B cell (primary cell): ENCODE data around the gene CFAP251. TPM values are rescaled to one million over a fixed set of nuclear protein-coding genes. Genes with fewer than 3 reads are reported as not detected.

Source experiments
- ATAC-seq: fragments of 200-7000 bp; cut with Tn5 transposase; one replicate; pipeline ENCODE4 v1.10.0; 2021; ENCODE audit warnings: low read depth, mild to moderate bottlenecking, moderate number of reproducible peaks, moderate library complexity
- CTCF ChIA-PET: fragments of 350-600 bp; sonication (Branson Sonifier 250); formaldehyde crosslinking; loops from one replicate; lab custom pipeline; 2021; ENCODE audit warnings: antibody characterized with exemption, inconsistent platforms; lab: Charles Lee
- POLR2A ChIA-PET: fragments of 350-600 bp; sonication (Branson Sonifier 250); formaldehyde crosslinking; loops from one replicate; lab custom pipeline; 2021; ENCODE audit warnings: antibody characterized with exemption; lab: Charles Lee
- DNase-seq: peaks from one replicate; pipeline ENCODE4 v3.0.0; 2013
- H2AFZ ChIP-seq: 2 replicates; pipeline ENCODE4 v1.6.1; 2012; ENCODE audit warnings: mild to moderate bottlenecking, low read depth, low read length; ENCODE audit not compliant: insufficient read depth, poor library complexity, severe bottlenecking
- H3K27ac ChIP-seq, 2 donors: 1 replicate in 1 of 2; 2 replicates in 1 of 2; pipeline ENCODE4 v1.5.1; 2012 to 2013; ENCODE audit warnings: low read length in 2 of 2, mild to moderate bottlenecking in 2 of 2, moderate library complexity in 1 of 2
- H3K27me3 ChIP-seq, 4 experiments: fragments of 200-600 bp in 1 of 4; sonication (generic) in 1 of 4; replicated peaks in 1 of 4; 1 replicate in 2 of 4; 2 replicates in 2 of 4; pipeline versions ENCODE4 v1.6.1 to v1.7.0; 2013 to 2016; ENCODE audit warnings: low read length in 3 of 4, mild to moderate bottlenecking in 2 of 4, mixed read lengths in 1 of 4, moderate library complexity in 1 of 4; ENCODE audit not compliant: insufficient read depth in 4 of 4, control insufficient read depth in 3 of 4; ENCODE audit errors: control extremely low read depth in 1 of 4
- H3K36me3 ChIP-seq, 2 experiments: replicated peaks in 1 of 2; 1 replicate in 1 of 2; 2 replicates in 1 of 2; pipeline versions ENCODE4 v1.6.1 to v1.7.1; 2013; ENCODE audit warnings: low read length in 1 of 2; ENCODE audit not compliant: insufficient read depth in 2 of 2, control insufficient read depth in 1 of 2; ENCODE audit errors: control extremely low read depth in 1 of 2, extremely low read depth in 1 of 2
- H3K4me1 ChIP-seq, 2 donors: fragments of 200-600 bp in 1 of 2; sonication (generic) in 1 of 2; 1 replicate in 1 of 2; 2 replicates in 1 of 2; pipeline versions ENCODE4 v1.5.1 to v1.6.1; 2013 to 2017; ENCODE audit warnings: low read length in 2 of 2; ENCODE audit not compliant: control insufficient read depth in 2 of 2, insufficient read depth in 2 of 2
- H3K4me2 ChIP-seq: replicated peaks from 2 replicates; pipeline ENCODE3; 2012; ENCODE audit warnings: mild to moderate bottlenecking, low read depth, low read length; ENCODE audit not compliant: poor library complexity, severe bottlenecking
- H3K4me3 ChIP-seq, 5 experiments: fragments of 200-600 bp in 1 of 5; sonication (generic) in 1 of 5; 1 replicate in 3 of 5; 2 replicates in 2 of 5; pipeline versions ENCODE4 v1.5.1 to v1.7.0; 2011 to 2016; ENCODE audit warnings: low read length in 4 of 5, mild to moderate bottlenecking in 4 of 5, low read depth in 2 of 5, control low read depth in 1 of 5, moderate library complexity in 1 of 5; ENCODE audit not compliant: insufficient read depth in 1 of 5; ENCODE audit errors: control extremely low read depth in 1 of 5, extremely low read depth in 1 of 5
- H3K79me2 ChIP-seq: fragments of 200-600 bp; sonication (generic); one replicate; pipeline ENCODE4 v1.6.0; 2016; ENCODE audit warnings: low read length; ENCODE audit not compliant: control insufficient read depth, insufficient read depth
- H3K9ac ChIP-seq: fragments of 200-600 bp; sonication (generic); 2 replicates; pipeline ENCODE4 v1.6.1; 2017; ENCODE audit warnings: mild to moderate bottlenecking, low read length, moderate library complexity
- H3K9me3 ChIP-seq, 3 donors: one replicate each; pipeline versions ENCODE4 v1.6.1 to v1.7.1; 2013; ENCODE audit warnings: low read length in 2 of 3; ENCODE audit not compliant: control insufficient read depth in 2 of 3, insufficient read depth in 1 of 3; ENCODE audit errors: control extremely low read depth in 1 of 3
- H4K20me1 ChIP-seq: 2 replicates; pipeline ENCODE4 v1.6.0; 2012; ENCODE audit warnings: mild to moderate bottlenecking, low read length; ENCODE audit not compliant: insufficient read depth, control insufficient read depth, poor library complexity, severe bottlenecking
- H3K27ac Mint-ChIP-seq: one replicate; pipeline ENCODE4 v1.8.0; 2021; ENCODE audit warnings: mixed read lengths
- H3K27me3 Mint-ChIP-seq: one replicate; pipeline ENCODE4 v1.8.0; 2021; ENCODE audit warnings: mixed read lengths
- H3K4me1 Mint-ChIP-seq: one replicate; pipeline ENCODE4 v1.8.0; 2021; ENCODE audit warnings: mixed read lengths
- H3K4me3 Mint-ChIP-seq: one replicate; pipeline ENCODE4 v1.8.0; 2021; ENCODE audit warnings: mixed read lengths
- H3K9me3 Mint-ChIP-seq: one replicate; pipeline ENCODE4 v1.8.0; 2022; ENCODE audit warnings: mixed read lengths; ENCODE audit not compliant: insufficient read depth
- EZH2 ChIP-seq: IDR thresholded peaks from 2 replicates; pipeline ENCODE4 v1.6.1; 2012; ENCODE audit warnings: borderline replicate concordance, low read depth, mild to moderate bottlenecking, moderate library complexity, low read length; ENCODE audit not compliant: insufficient read depth, poor library complexity, severe bottlenecking
- WGBS: methylation state at CpG from one replicate; pipeline ENCODE4 v1.1.5; 2013; ENCODE audit warnings: missing lambda C conversion rate; ENCODE audit not compliant: insufficient coverage; 5-methylcytosine and 5-hydroxymethylcytosine counted together
- intact Hi-C: fragments of 100-400 bp; cut with micrococcal nuclease; formaldehyde crosslinking; loops from one replicate; pipeline ENCODE4 v1.10.0; 2022
- polyA plus RNA-seq: library from polyadenylated mRNA; depleted of rRNA; stranded (reverse); fragments of >200 nt; gene quantifications from 2 replicates; pipeline ENCODE4 v1.2.3, GENCODE V29; 2012
- total RNA-seq, 2 donors: library from RNA; stranded (reverse); fragments of 120-200 nt in 1 of 2; gene quantifications; 1 replicate in 1 of 2; 2 replicates in 1 of 2; pipeline versions ENCODE4 v1.2.3 to v1.2.4, GENCODE V29; 2013 to 2022
- TF ChIP-seq, protein P1 (sequence below): fragments of 200-600 bp; IDR thresholded peaks from one replicate; pipeline ENCODE4 v1.8.0; 2022; ENCODE audit warnings: antibody characterized with exemption, mild to moderate bottlenecking

The CFAP251 gene
- total and polyA plus RNA-seq, 2 donors (not counting 1 experiment from before 2014, with no cell fraction given), result 0.22 to 1.6 TPM

DNA sequence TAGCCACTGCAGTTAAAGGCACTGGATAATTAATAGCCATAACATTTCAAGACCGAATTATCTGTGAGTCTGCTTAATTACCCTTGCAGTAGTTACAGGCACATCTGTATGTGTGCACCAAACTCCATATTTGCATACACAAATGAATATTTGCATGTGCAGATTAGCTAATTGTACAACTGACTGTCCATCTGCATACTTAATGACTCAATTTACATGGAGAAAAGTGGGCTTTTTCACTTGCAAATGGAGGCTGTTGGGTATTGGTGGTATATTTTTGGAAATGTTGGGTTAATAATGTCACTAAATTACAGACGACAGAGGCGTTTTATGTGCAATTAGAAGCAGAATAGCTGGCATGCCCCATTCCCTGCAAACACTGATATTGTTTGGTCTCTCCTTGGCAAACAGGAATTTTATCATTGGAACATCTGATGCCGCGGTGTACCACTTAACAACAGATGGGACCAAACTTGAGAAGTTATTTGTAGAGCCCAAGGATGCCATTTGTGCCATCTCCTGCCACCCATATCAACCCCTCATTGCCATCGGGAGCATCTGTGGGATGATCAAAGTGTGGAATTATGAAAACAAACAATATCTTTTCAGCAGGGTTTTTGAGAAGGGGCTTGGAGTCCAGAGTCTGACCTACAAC lies 39.6 kb downstream of the CFAP251 start:
- H3K27me3 ChIP-seq, result no peaks in the 10 kb centered on the region
- intact Hi-C loops, result loop anchor here (5.0 kb wide), 1 partner anchor 74 kb away; no protein-coding TSS in a partner anchor
- no peaks in the 10 kb centered on the region for H4K20me1 ChIP-seq
- no peaks in the 10 kb centered on the region for H3K36me3 ChIP-seq
- H2AFZ ChIP-seq, result no peak overlapping the region
- no peak for TF ChIP-seq EZH2
- TF ChIP-seq, protein P1, sequence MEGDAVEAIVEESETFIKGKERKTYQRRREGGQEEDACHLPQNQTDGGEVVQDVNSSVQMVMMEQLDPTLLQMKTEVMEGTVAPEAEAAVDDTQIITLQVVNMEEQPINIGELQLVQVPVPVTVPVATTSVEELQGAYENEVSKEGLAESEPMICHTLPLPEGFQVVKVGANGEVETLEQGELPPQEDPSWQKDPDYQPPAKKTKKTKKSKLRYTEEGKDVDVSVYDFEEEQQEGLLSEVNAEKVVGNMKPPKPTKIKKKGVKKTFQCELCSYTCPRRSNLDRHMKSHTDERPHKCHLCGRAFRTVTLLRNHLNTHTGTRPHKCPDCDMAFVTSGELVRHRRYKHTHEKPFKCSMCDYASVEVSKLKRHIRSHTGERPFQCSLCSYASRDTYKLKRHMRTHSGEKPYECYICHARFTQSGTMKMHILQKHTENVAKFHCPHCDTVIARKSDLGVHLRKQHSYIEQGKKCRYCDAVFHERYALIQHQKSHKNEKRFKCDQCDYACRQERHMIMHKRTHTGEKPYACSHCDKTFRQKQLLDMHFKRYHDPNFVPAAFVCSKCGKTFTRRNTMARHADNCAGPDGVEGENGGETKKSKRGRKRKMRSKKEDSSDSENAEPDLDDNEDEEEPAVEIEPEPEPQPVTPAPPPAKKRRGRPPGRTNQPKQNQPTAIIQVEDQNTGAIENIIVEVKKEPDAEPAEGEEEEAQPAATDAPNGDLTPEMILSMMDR, result no peak
- H3K27ac ChIP-seq, result no peak overlapping the region
- no peak overlapping the region for H3K4me3 ChIP-seq
- Mint-ChIP-seq H3K4me1 (peaks cover 16% of the 10 kb centered on the region), H3K27ac (no peak overlapping the region), H3K27me3 (no peaks in the 10 kb centered on the region), H3K4me3 (no peak overlapping the region), H3K9me3 (no peaks in the 10 kb centered on the region)
- ChIA-PET POLR2A (no interaction called here), CTCF (interaction anchor here (0.6 to 1.2 kb wide), 5 partner anchors 68 to 166 kb away, joined by 3 to 4 read pairs (median 3); no protein-coding TSS in a partner anchor)
- H3K9ac ChIP-seq, result no peak overlapping the region
- no peak overlapping the region for H3K4me2 ChIP-seq
- H3K4me1 ChIP-seq, result peaks cover 10 to 11% of the 10 kb centered on the region in 2 donors
- 100% methylated on average over 1 of the region's 6 CpGs for WGBS
- no peaks in the 10 kb centered on the region for H3K9me3 ChIP-seq
- DNase-seq (no peak), ATAC-seq (no peak)
- no peaks in the 10 kb centered on the region for H3K79me2 ChIP-seq

GRCh38 chr12:121958541-121959240 lies 40.3 kb downstream of the CFAP251 start:
- no peak overlapping the region for H3K4me3 ChIP-seq
- no peaks in the 10 kb centered on the region for H3K9me3 Mint-ChIP-seq
- no peak overlapping the region for H3K27ac Mint-ChIP-seq
- H3K9ac ChIP-seq, result no peak overlapping the region
- H3K27me3 ChIP-seq, result no peaks in the 10 kb centered on the region
- no peak overlapping the region for H3K27ac ChIP-seq
- ChIA-PET CTCF (interaction anchor here (1.1 to 1.3 kb wide), 3 partner anchors 10 to 163 kb away, joined by 3 to 4 read pairs (median 3); no protein-coding TSS in a partner anchor), POLR2A (no interaction called here)
- H3K27me3 Mint-ChIP-seq, result no peaks in the 10 kb centered on the region
- H2AFZ ChIP-seq, result no peak overlapping the region
- no peak for DNase-seq
- ATAC-seq, result no peak
- H4K20me1 ChIP-seq, result no peaks in the 10 kb centered on the region
- 94% methylated on average over 16 of the region's 21 CpGs for WGBS
- H3K36me3 ChIP-seq, result no peaks in the 10 kb centered on the region
- no peaks in the 10 kb centered on the region for H3K79me2 ChIP-seq
- peaks cover 16% of the 10 kb centered on the region for H3K4me1 Mint-ChIP-seq
- intact Hi-C loops, result loop anchor here (5.0 kb wide), 1 partner anchor 74 kb away; no protein-coding TSS in a partner anchor
- H3K4me3 Mint-ChIP-seq, result no peak overlapping the region
- peaks cover 10 to 11% of the 10 kb centered on the region in 2 donors for H3K4me1 ChIP-seq
- no peak for TF ChIP-seq EZH2
- TF ChIP-seq, protein P1, result no peak
- H3K9me3 ChIP-seq, result no peaks in the 10 kb centered on the region
- no peak overlapping the region for H3K4me2 ChIP-seq
